IMR-90 (cell line): ENCODE results near the gene RPS15.

ENCODE experiments used
- POLR2A ChIP-seq: IDR thresholded peaks from 2 replicates; pipeline ENCODE4 v1.6.1; 2012; ENCODE audit warnings: mild to moderate bottlenecking, low read depth, low read length
- RAD21 ChIP-seq: IDR thresholded peaks from 2 replicates; pipeline ENCODE4 v1.6.1; 2012; ENCODE audit warnings: low read length, improper control_type of control experiment
- TF ChIP-seq, protein P1 (sequence below): conservative IDR thresholded peaks from 2 replicates; pipeline ENCODE4 v1.5.1; 2012; ENCODE audit warnings: mild to moderate bottlenecking, low read depth, low read length, improper control_type of control experiment

- TF ChIP-seq, protein P1, sequence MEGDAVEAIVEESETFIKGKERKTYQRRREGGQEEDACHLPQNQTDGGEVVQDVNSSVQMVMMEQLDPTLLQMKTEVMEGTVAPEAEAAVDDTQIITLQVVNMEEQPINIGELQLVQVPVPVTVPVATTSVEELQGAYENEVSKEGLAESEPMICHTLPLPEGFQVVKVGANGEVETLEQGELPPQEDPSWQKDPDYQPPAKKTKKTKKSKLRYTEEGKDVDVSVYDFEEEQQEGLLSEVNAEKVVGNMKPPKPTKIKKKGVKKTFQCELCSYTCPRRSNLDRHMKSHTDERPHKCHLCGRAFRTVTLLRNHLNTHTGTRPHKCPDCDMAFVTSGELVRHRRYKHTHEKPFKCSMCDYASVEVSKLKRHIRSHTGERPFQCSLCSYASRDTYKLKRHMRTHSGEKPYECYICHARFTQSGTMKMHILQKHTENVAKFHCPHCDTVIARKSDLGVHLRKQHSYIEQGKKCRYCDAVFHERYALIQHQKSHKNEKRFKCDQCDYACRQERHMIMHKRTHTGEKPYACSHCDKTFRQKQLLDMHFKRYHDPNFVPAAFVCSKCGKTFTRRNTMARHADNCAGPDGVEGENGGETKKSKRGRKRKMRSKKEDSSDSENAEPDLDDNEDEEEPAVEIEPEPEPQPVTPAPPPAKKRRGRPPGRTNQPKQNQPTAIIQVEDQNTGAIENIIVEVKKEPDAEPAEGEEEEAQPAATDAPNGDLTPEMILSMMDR = no peak
- TF ChIP-seq RAD21 (no peak), POLR2A (no peak)
Measured at GRCh38 chr19:1399745-1400144, 38.5 kb upstream of the RPS15 start.
